HG03045 (cell line): ENCODE data around the gene RNU1-4.
"Not testable (repeated sequence)": the region's sequence is repeated elsewhere in the genome, so short reads cannot be mapped to it uniquely, and the experiment has no call there.

Experiments
- ATAC-seq: cut with Tn5 transposase; IDR thresholded peaks from one replicate; pipeline ENCODE4 v1.9.1; 2021; ENCODE audit warnings: mild to moderate bottlenecking, moderate library complexity; ENCODE audit not compliant: unreplicated experiment

Gene RNU1-4

GRCh38 chr1:16740047-16740964 is at the start of gene RNU1-4:
TSS of gene RNU1-4 (plus strand) at chr1:16740516.
- peak; percentile 99 for ATAC-seq

- not testable (repeated sequence) for ATAC-seq
Measured at GRCh38 chr1:16690971-16691682, 49.2 kb upstream of the RNU1-4 start.

- ATAC-seq: not testable (repeated sequence)
Measured at GRCh38 chr1:16692283-16692682, 48.0 kb upstream of the RNU1-4 start.

- not testable (repeated sequence) for ATAC-seq
Measured at GRCh38 chr1:16692717-16693448, 47.4 kb upstream of the RNU1-4 start.

- ATAC-seq: not testable (repeated sequence)
Measured at GRCh38 chr1:16693449-16694307, 46.6 kb upstream of the RNU1-4 start.

GRCh38 chr1:16694308-16694702 is 46.0 kb upstream of the RNU1-4 start:
- not testable (repeated sequence) for ATAC-seq

GRCh38 chr1:16696507-16697150 is 43.7 kb upstream of the RNU1-4 start:
- ATAC-seq: not testable (repeated sequence)

GRCh38 chr1:16697152-16697551 is 43.2 kb upstream of the RNU1-4 start:
- ATAC-seq: not testable (repeated sequence)

- ATAC-seq: not testable (repeated sequence)
Measured at GRCh38 chr1:16699440-16699839, 40.9 kb upstream of the RNU1-4 start.

GRCh38 chr1:16700138-16700895 is 40.0 kb upstream of the RNU1-4 start:
- not testable (repeated sequence) for ATAC-seq

- ATAC-seq: not testable (repeated sequence)
Measured at GRCh38 chr1:16701189-16701588, 39.1 kb upstream of the RNU1-4 start.

GRCh38 chr1:16702280-16702679 is 38.0 kb upstream of the RNU1-4 start:
- ATAC-seq: not testable (repeated sequence)

GRCh38 chr1:16703141-16703540 is 37.2 kb upstream of the RNU1-4 start:
- ATAC-seq: not testable (repeated sequence)

- not testable (repeated sequence) for ATAC-seq
Measured at GRCh38 chr1:16703602-16704001, 36.7 kb upstream of the RNU1-4 start.

- ATAC-seq: not testable (repeated sequence)
Measured at GRCh38 chr1:16704076-16704475, 36.2 kb upstream of the RNU1-4 start.

GRCh38 chr1:16704502-16705100 is 35.7 kb upstream of the RNU1-4 start:
- not testable (repeated sequence) for ATAC-seq

- ATAC-seq: not testable (repeated sequence)
Measured at GRCh38 chr1:16706302-16706701, 34.0 kb upstream of the RNU1-4 start.
